PFSK-1 (cell line): Measurements from ENCODE around the gene IDH3G.

ENCODE experiments used
- TAF1 ChIP-seq: IDR thresholded peaks from 2 replicates; pipeline ENCODE4 v1.6.1; 2012; ENCODE audit warnings: low read length, control low read depth, borderline replicate concordance; ENCODE audit not compliant: insufficient read depth
- TF ChIP-seq, protein P1 (sequence below), 2 experiments: IDR thresholded peaks; 2 replicates each; pipeline versions ENCODE4 v1.6.1 to v1.8.0; 2011 to 2012; ENCODE audit warnings: low read depth in 2 of 2, low read length in 2 of 2, control low read depth in 1 of 2, inconsistent platforms in 1 of 2, mild to moderate bottlenecking in 1 of 2, moderate library complexity in 1 of 2; ENCODE audit not compliant: insufficient read depth in 1 of 2

GRCh38 chrX:153807976-153808375, 13.8 kb upstream of the IDH3G start:
- TF ChIP-seq TAF1 = no peak
- TF ChIP-seq, protein P1, sequence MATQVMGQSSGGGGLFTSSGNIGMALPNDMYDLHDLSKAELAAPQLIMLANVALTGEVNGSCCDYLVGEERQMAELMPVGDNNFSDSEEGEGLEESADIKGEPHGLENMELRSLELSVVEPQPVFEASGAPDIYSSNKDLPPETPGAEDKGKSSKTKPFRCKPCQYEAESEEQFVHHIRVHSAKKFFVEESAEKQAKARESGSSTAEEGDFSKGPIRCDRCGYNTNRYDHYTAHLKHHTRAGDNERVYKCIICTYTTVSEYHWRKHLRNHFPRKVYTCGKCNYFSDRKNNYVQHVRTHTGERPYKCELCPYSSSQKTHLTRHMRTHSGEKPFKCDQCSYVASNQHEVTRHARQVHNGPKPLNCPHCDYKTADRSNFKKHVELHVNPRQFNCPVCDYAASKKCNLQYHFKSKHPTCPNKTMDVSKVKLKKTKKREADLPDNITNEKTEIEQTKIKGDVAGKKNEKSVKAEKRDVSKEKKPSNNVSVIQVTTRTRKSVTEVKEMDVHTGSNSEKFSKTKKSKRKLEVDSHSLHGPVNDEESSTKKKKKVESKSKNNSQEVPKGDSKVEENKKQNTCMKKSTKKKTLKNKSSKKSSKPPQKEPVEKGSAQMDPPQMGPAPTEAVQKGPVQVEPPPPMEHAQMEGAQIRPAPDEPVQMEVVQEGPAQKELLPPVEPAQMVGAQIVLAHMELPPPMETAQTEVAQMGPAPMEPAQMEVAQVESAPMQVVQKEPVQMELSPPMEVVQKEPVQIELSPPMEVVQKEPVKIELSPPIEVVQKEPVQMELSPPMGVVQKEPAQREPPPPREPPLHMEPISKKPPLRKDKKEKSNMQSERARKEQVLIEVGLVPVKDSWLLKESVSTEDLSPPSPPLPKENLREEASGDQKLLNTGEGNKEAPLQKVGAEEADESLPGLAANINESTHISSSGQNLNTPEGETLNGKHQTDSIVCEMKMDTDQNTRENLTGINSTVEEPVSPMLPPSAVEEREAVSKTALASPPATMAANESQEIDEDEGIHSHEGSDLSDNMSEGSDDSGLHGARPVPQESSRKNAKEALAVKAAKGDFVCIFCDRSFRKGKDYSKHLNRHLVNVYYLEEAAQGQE (IDR thresholded peaks at IDR 0.05; ENCODE audit: insufficient read depth in 1 of 2, low read depth in 2 of 2, low read length in 2 of 2) = no peak
